ENCODE measurements around the gene CD52. TPM values are rescaled to one million over a fixed set of nuclear protein-coding genes. Genes with fewer than 3 reads are reported as not detected.

Gene CD52
- total RNA-seq, 1 donor from 2014 or later, result 449 TPM

Other genes with a start within 250 kb of the CD52 start
- 9.4 and 10.5 TPM in 2 replicates for gene PDIK1L, start 206.1 kb upstream of the CD52 start, total RNA-seq
- gene FAM110D, start 158.9 kb upstream of the CD52 start, total RNA-seq, result not detected in 2 replicates
- not detected in 2 replicates for gene C1orf232, start 149.0 kb upstream of the CD52 start, total RNA-seq
- gene ZNF593, start 148.1 kb upstream of the CD52 start, total RNA-seq, result 36.0 and 37.1 TPM in 2 replicates
- gene ZNF593OS, start 146.1 kb upstream of the CD52 start, total RNA-seq, result not detected in 2 replicates
- gene CNKSR1, start 140.5 kb upstream of the CD52 start, total RNA-seq, result 2.7 and 4.8 TPM in 2 replicates
- gene CATSPER4, start 127.4 kb upstream of the CD52 start, total RNA-seq, result not detected in 2 replicates
- gene CEP85, start 83.8 kb upstream of the CD52 start, total RNA-seq, result 13.8 and 16.4 TPM in 2 replicates
- gene SH3BGRL3, start 37.9 kb upstream of the CD52 start, total RNA-seq, result 265 and 285 TPM in 2 replicates
- gene UBXN11, start 11.3 kb upstream of the CD52 start, total RNA-seq, result 35.5 and 36.9 TPM in 2 replicates
- 0.27 and 0.86 TPM in 2 replicates for gene CRYBG2, start 36.2 kb downstream of the CD52 start, total RNA-seq
- not detected in 2 replicates for gene ZNF683, start 54.8 kb downstream of the CD52 start, total RNA-seq
- gene LIN28A, start 92.9 kb downstream of the CD52 start, total RNA-seq, result not detected in 2 replicates
- gene DHDDS, start 114.4 kb downstream of the CD52 start, total RNA-seq, result 53.0 and 65.0 TPM in 2 replicates
- gene HMGN2, start 154.5 kb downstream of the CD52 start, total RNA-seq, result 462 and 493 TPM in 2 replicates
- 139 and 150 TPM in 2 replicates for gene RPS6KA1, start 211.8 kb downstream of the CD52 start, total RNA-seq

Data from activated B cell treated with CpG ODN at 0.5 μM for 24 hours (primary cell).